ENCODE data around the gene CFAP77. TPM values are rescaled to one million over a fixed set of nuclear protein-coding genes. Genes with fewer than 3 reads are reported as not detected.

CFAP77 gene
- polyA plus RNA-seq, 1 of the 3 experiments (the other 2 are of a cell fraction) = 1.1 TPM

- TF ChIP-seq MAX (IDR thresholded peaks at IDR 0.05; ENCODE audit: low read depth) (no peak), EP300 (IDR thresholded peaks at IDR 0.05; ENCODE audit: borderline replicate concordance in 1 of 2, low read depth in 1 of 2, low read length in 1 of 2) (no peak), CHD2 (IDR thresholded peaks at IDR 0.05; ENCODE audit: low read length, partially characterized antibody) (no peak)
These were observed 147.1 kb downstream of the CFAP77 start (continued) for GRCh38 chr9:132557159-132557558.

GRCh38 chr9:132559711-132560110 lies 149.7 kb downstream of the CFAP77 start:
- Histone ChIP-seq H3K36me3 (replicated peaks in 1 of 2; ENCODE audit: control insufficient read depth in 1 of 2, insufficient read depth in 2 of 2, low read length in 1 of 2) (no peaks in the 10 kb centered on the region), H3K4me3 (ENCODE audit: low read depth in 2 of 2, low read length in 1 of 2) (no peak overlapping the region), H3K27me3 (ENCODE audit: insufficient read depth) (no peaks in the 10 kb centered on the region; the same call in 1 of the 2 replicates), H2AFZ (ENCODE audit: low read depth) (no peak overlapping the region), H3K9ac (no peak overlapping the region), H4K20me1 (ENCODE audit: insufficient read depth) (no peaks in the 10 kb centered on the region), H3K4me2 (no peak overlapping the region), H3K9me3 (no peaks in the 10 kb centered on the region), H3K4me1 (ENCODE audit: control insufficient read depth in 1 of 2, insufficient read depth in 2 of 2, low read depth in 1 of 2, low read length in 1 of 2) (peaks cover 0 to 16% of the 10 kb centered on the region in 2 experiments; a peak in 1 of 4 replicates), H3F3A (replicated peaks; ENCODE audit: insufficient read depth) (no peaks in the 10 kb centered on the region), H3K79me2 (ENCODE audit: insufficient read depth) (no peaks in the 10 kb centered on the region), H3K27ac (ENCODE audit: low read depth in 2 of 2, low read length in 1 of 2) (no peak overlapping the region), H3K9me2 (no peaks in the 10 kb centered on the region)
- ChIA-PET POLR2A (interaction anchor here (1.5 kb wide), 1 partner anchor 9 kb away, joined by 3 read pairs; no protein-coding TSS in a partner anchor), CTCF (interaction anchor here (1.0 to 3.4 kb wide), 6 partner anchors 13 to 147 kb away, joined by 3 to 25 read pairs (median 10); no protein-coding TSS in a partner anchor)
- TF ChIP-seq MAX (IDR thresholded peaks at IDR 0.05; ENCODE audit: low read depth) (no peak), NRF1 (IDR thresholded peaks at IDR 0.05; ENCODE audit: low read depth, low read length) (no peak)
- no peak for DNase-seq
- 80% methylated on average over 2 of the region's 2 CpGs for WGBS (ENCODE audit: low lambda C conversion rate)

GRCh38 chr9:132560616-132561202 lies 150.7 kb downstream of the CFAP77 start:
- no peak for TF ChIP-seq NRF1 (IDR thresholded peaks at IDR 0.05; ENCODE audit: low read depth, low read length)
- no peak for TF ChIP-seq MXI1 (IDR thresholded peaks at IDR 0.05; ENCODE audit: low read depth, low read length)
- no peak for TF ChIP-seq IRF3 (IDR thresholded peaks at IDR 0.05; ENCODE audit: low read depth, low read length)
- no peak for TF ChIP-seq EZH2phosphoT487 (IDR thresholded peaks at IDR 0.05; ENCODE audit: borderline replicate concordance, low read depth)
- TF ChIP-seq TEAD4 (IDR thresholded peaks at IDR 0.05; ENCODE audit: borderline replicate concordance, insufficient read depth) = no peak
- TF ChIP-seq ZBTB33 (IDR thresholded peaks at IDR 0.05; ENCODE audit: borderline replicate concordance, low read depth) = no peak
- TF ChIP-seq RXRA (IDR thresholded peaks at IDR 0.05; ENCODE audit: borderline replicate concordance, low read depth) = no peak
- no peak for TF ChIP-seq EP300 (IDR thresholded peaks at IDR 0.05; ENCODE audit: borderline replicate concordance in 1 of 2, low read depth in 1 of 2, low read length in 1 of 2)
- no peak for TF ChIP-seq NFIC (IDR thresholded peaks at IDR 0.05; ENCODE audit: borderline replicate concordance)
- TF ChIP-seq JUND (IDR thresholded peaks at IDR 0.05) = no peak
- no peak for TF ChIP-seq TAF1 (IDR thresholded peaks at IDR 0.05; ENCODE audit: borderline replicate concordance, low read depth, low read length)
- TF ChIP-seq USF1 (IDR thresholded peaks at IDR 0.05; ENCODE audit: borderline replicate concordance, low read depth) = no peak
- TF ChIP-seq CTCF (IDR thresholded peaks at IDR 0.05) = no peak
- TF ChIP-seq YY1 (IDR thresholded peaks at IDR 0.05; ENCODE audit: low read depth) = no peak
- Histone ChIP-seq H3K27ac (ENCODE audit: low read depth in 2 of 2, low read length in 1 of 2) (peak overlapping the region in 1 of 2 experiments; percentile 34; a peak in 2 of 4 replicates), H3F3A (replicated peaks; ENCODE audit: insufficient read depth) (no peaks in the 10 kb centered on the region), H3K4me2 (no peak overlapping the region), H3K4me3 (ENCODE audit: low read depth in 2 of 2, low read length in 1 of 2) (no peak overlapping the region), H2AFZ (ENCODE audit: low read depth) (no peak overlapping the region), H3K79me2 (ENCODE audit: insufficient read depth) (no peaks in the 10 kb centered on the region), H3K9ac (no peak overlapping the region), H3K4me1 (ENCODE audit: control insufficient read depth in 1 of 2, insufficient read depth in 2 of 2, low read depth in 1 of 2, low read length in 1 of 2) (peaks cover 0 to 16% of the 10 kb centered on the region in 2 experiments; a peak in 1 of 4 replicates), H3K9me3 (no peaks in the 10 kb centered on the region), H3K27me3 (ENCODE audit: insufficient read depth) (no peaks in the 10 kb centered on the region; the same call in 1 of the 2 replicates), H3K36me3 (replicated peaks in 1 of 2; ENCODE audit: control insufficient read depth in 1 of 2, insufficient read depth in 2 of 2, low read length in 1 of 2) (no peaks in the 10 kb centered on the region), H3K9me2 (no peaks in the 10 kb centered on the region), H4K20me1 (ENCODE audit: insufficient read depth) (no peaks in the 10 kb centered on the region)
- POLR2A ChIA-PET = interaction anchor here (1.5 kb wide), 1 partner anchor 10 kb away, joined by 3 read pairs; no protein-coding TSS in a partner anchor
- DNase-seq = peak; percentile 47
- WGBS (ENCODE audit: low lambda C conversion rate) = 54% methylated on average over 13 of the region's 14 CpGs
- CTCF ChIA-PET = interaction anchor here (1.0 to 3.4 kb wide), 8 partner anchors 14 to 302 kb away, joined by 3 to 25 read pairs (median 8); no protein-coding TSS in a partner anchor
